ENCODE measurements around the gene RPEL1.
"Not testable (repeated sequence)": the region's sequence is repeated elsewhere in the genome, so short reads cannot be mapped to it uniquely, and the experiment has no call there.

Gene RPEL1

GRCh38 chr10:103207141-103207540 is 38.5 kb upstream of the RPEL1 start:
- Histone ChIP-seq H3K27ac (ENCODE audit: low read depth, low read length) (peak overlapping the region; percentile 45), H3K4me3 (ENCODE audit: low read depth, low read length) (0 out of 2 replicates have a peak overlapping the region, but pooled peaks have one; percentile 21), H3K36me3 (ENCODE audit: control insufficient read depth, insufficient read depth, low read length) (no peaks in the 10 kb centered on the region), H3K9ac (ENCODE audit: low read depth, low read length) (no peak overlapping the region), H3K4me1 (ENCODE audit: control insufficient read depth, insufficient read depth, low read length) (peaks cover 19% of the 10 kb centered on the region), H3K27me3 (ENCODE audit: control insufficient read depth, insufficient read depth, low read length) (no peaks in the 10 kb centered on the region), H3K9me3 (ENCODE audit: control insufficient read depth, insufficient read depth, low read length) (peaks cover 16% of the 10 kb centered on the region)

- H3K27me3 ChIP-seq (ENCODE audit: control insufficient read depth, insufficient read depth, low read length); H3K4me3 ChIP-seq (ENCODE audit: low read depth, low read length); H3K27ac ChIP-seq (ENCODE audit: low read depth, low read length); H3K36me3 ChIP-seq (ENCODE audit: control insufficient read depth, insufficient read depth, low read length); H3K9ac ChIP-seq (ENCODE audit: low read depth, low read length): not testable (repeated sequence)
- Histone ChIP-seq H3K4me1 (ENCODE audit: control insufficient read depth, insufficient read depth, low read length) (peaks cover 19% of the 10 kb centered on the region), H3K9me3 (ENCODE audit: control insufficient read depth, insufficient read depth, low read length) (peaks cover 16% of the 10 kb centered on the region)
Measured at GRCh38 chr10:103207643-103208042, 38.0 kb upstream of the RPEL1 start.

GRCh38 chr10:103210262-103210661 is 35.4 kb upstream of the RPEL1 start:
- H3K27me3 ChIP-seq (ENCODE audit: control insufficient read depth, insufficient read depth, low read length); H3K36me3 ChIP-seq (ENCODE audit: control insufficient read depth, insufficient read depth, low read length); H3K9ac ChIP-seq (ENCODE audit: low read depth, low read length); H3K4me3 ChIP-seq (ENCODE audit: low read depth, low read length); H3K27ac ChIP-seq (ENCODE audit: low read depth, low read length); H3K4me1 ChIP-seq (ENCODE audit: control insufficient read depth, insufficient read depth, low read length): not testable (repeated sequence)
- H3K9me3 ChIP-seq (ENCODE audit: control insufficient read depth, insufficient read depth, low read length): peaks cover 18% of the 10 kb centered on the region

- no peaks in the 10 kb centered on the region for H3K36me3 ChIP-seq (ENCODE audit: control insufficient read depth, insufficient read depth, low read length)
- peaks cover 3% of the 10 kb centered on the region for H3K9me3 ChIP-seq (ENCODE audit: control insufficient read depth, insufficient read depth, low read length)
- no peak overlapping the region for H3K27ac ChIP-seq (ENCODE audit: low read depth, low read length)
- no peaks in the 10 kb centered on the region for H3K27me3 ChIP-seq (ENCODE audit: control insufficient read depth, insufficient read depth, low read length)
- no peak overlapping the region for H3K9ac ChIP-seq (ENCODE audit: low read depth, low read length)
- no peak overlapping the region for H3K4me3 ChIP-seq (ENCODE audit: low read depth, low read length)
- H3K4me1 ChIP-seq (ENCODE audit: control insufficient read depth, insufficient read depth, low read length): peaks cover 10% of the 10 kb centered on the region
Measured at GRCh38 chr10:103215601-103216000, 30.1 kb upstream of the RPEL1 start.

GRCh38 chr10:103216362-103216761 is 29.3 kb upstream of the RPEL1 start:
- H3K36me3 ChIP-seq (ENCODE audit: control insufficient read depth, insufficient read depth, low read length); H3K27me3 ChIP-seq (ENCODE audit: control insufficient read depth, insufficient read depth, low read length); H3K27ac ChIP-seq (ENCODE audit: low read depth, low read length); H3K4me3 ChIP-seq (ENCODE audit: low read depth, low read length); H3K9ac ChIP-seq (ENCODE audit: low read depth, low read length); H3K9me3 ChIP-seq (ENCODE audit: control insufficient read depth, insufficient read depth, low read length): not testable (repeated sequence)
- peaks cover 10% of the 10 kb centered on the region for H3K4me1 ChIP-seq (ENCODE audit: control insufficient read depth, insufficient read depth, low read length)

GRCh38 chr10:103224133-103224532 is 21.6 kb upstream of the RPEL1 start:
- Histone ChIP-seq H3K27me3 (ENCODE audit: control insufficient read depth, insufficient read depth, low read length) (no peaks in the 10 kb centered on the region), H3K4me1 (ENCODE audit: control insufficient read depth, insufficient read depth, low read length) (no peaks in the 10 kb centered on the region), H3K27ac (ENCODE audit: low read depth, low read length) (no peak overlapping the region), H3K4me3 (ENCODE audit: low read depth, low read length) (no peak overlapping the region), H3K9me3 (ENCODE audit: control insufficient read depth, insufficient read depth, low read length) (peaks cover 14% of the 10 kb centered on the region), H3K36me3 (ENCODE audit: control insufficient read depth, insufficient read depth, low read length) (no peaks in the 10 kb centered on the region), H3K9ac (ENCODE audit: low read depth, low read length) (no peak overlapping the region)

GRCh38 chr10:103224721-103225120 is 21.0 kb upstream of the RPEL1 start:
- H3K27me3 ChIP-seq (ENCODE audit: control insufficient read depth, insufficient read depth, low read length); H3K36me3 ChIP-seq (ENCODE audit: control insufficient read depth, insufficient read depth, low read length); H3K4me3 ChIP-seq (ENCODE audit: low read depth, low read length); H3K9ac ChIP-seq (ENCODE audit: low read depth, low read length); H3K4me1 ChIP-seq (ENCODE audit: control insufficient read depth, insufficient read depth, low read length); H3K27ac ChIP-seq (ENCODE audit: low read depth, low read length): not testable (repeated sequence)
- peaks cover 14% of the 10 kb centered on the region for H3K9me3 ChIP-seq (ENCODE audit: control insufficient read depth, insufficient read depth, low read length)

GRCh38 chr10:103225939-103226338 is 19.7 kb upstream of the RPEL1 start:
- Histone ChIP-seq H3K9me3 (ENCODE audit: control insufficient read depth, insufficient read depth, low read length) (peaks cover 14% of the 10 kb centered on the region), H3K27ac (ENCODE audit: low read depth, low read length) (no peak overlapping the region), H3K4me1 (ENCODE audit: control insufficient read depth, insufficient read depth, low read length) (peaks cover 6% of the 10 kb centered on the region; the same call in 1 of the 2 replicates), H3K36me3 (ENCODE audit: control insufficient read depth, insufficient read depth, low read length) (no peaks in the 10 kb centered on the region), H3K4me3 (ENCODE audit: low read depth, low read length) (no peak overlapping the region), H3K27me3 (ENCODE audit: control insufficient read depth, insufficient read depth, low read length) (no peaks in the 10 kb centered on the region), H3K9ac (ENCODE audit: low read depth, low read length) (no peak overlapping the region)

- Histone ChIP-seq H3K9me3 (ENCODE audit: control insufficient read depth, insufficient read depth, low read length) (peaks cover 14% of the 10 kb centered on the region), H3K4me3 (ENCODE audit: low read depth, low read length) (no peak overlapping the region), H3K9ac (ENCODE audit: low read depth, low read length) (no peak overlapping the region), H3K27ac (ENCODE audit: low read depth, low read length) (no peak overlapping the region), H3K27me3 (ENCODE audit: control insufficient read depth, insufficient read depth, low read length) (no peaks in the 10 kb centered on the region), H3K36me3 (ENCODE audit: control insufficient read depth, insufficient read depth, low read length) (no peaks in the 10 kb centered on the region), H3K4me1 (ENCODE audit: control insufficient read depth, insufficient read depth, low read length) (peaks cover 18% of the 10 kb centered on the region; the same call in 1 of the 2 replicates)
Measured at GRCh38 chr10:103227416-103227815, 18.3 kb upstream of the RPEL1 start.

GRCh38 chr10:103231047-103231551 is 14.6 kb upstream of the RPEL1 start:
- Histone ChIP-seq H3K27ac (ENCODE audit: low read depth, low read length) (peak overlapping the region; percentile 83), H3K4me1 (ENCODE audit: control insufficient read depth, insufficient read depth, low read length) (peaks cover 22% of the 10 kb centered on the region), H3K9me3 (ENCODE audit: control insufficient read depth, insufficient read depth, low read length) (no peaks in the 10 kb centered on the region), H3K27me3 (ENCODE audit: control insufficient read depth, insufficient read depth, low read length) (no peaks in the 10 kb centered on the region), H3K36me3 (ENCODE audit: control insufficient read depth, insufficient read depth, low read length) (no peaks in the 10 kb centered on the region), H3K4me3 (ENCODE audit: low read depth, low read length) (no peak overlapping the region), H3K9ac (ENCODE audit: low read depth, low read length) (no peak overlapping the region)

- Histone ChIP-seq H3K27ac (ENCODE audit: low read depth, low read length) (peak overlapping the region; percentile 83), H3K9ac (ENCODE audit: low read depth, low read length) (no peak overlapping the region), H3K4me1 (ENCODE audit: control insufficient read depth, insufficient read depth, low read length) (peaks cover 22% of the 10 kb centered on the region)
Measured at GRCh38 chr10:103232131-103232673, 13.5 kb upstream of the RPEL1 start.

More at GRCh38 chr10:103232131-103232673, 13.5 kb upstream of the RPEL1 start:
- Histone ChIP-seq H3K27me3 (ENCODE audit: control insufficient read depth, insufficient read depth, low read length) (no peaks in the 10 kb centered on the region), H3K36me3 (ENCODE audit: control insufficient read depth, insufficient read depth, low read length) (no peaks in the 10 kb centered on the region), H3K9me3 (ENCODE audit: control insufficient read depth, insufficient read depth, low read length) (no peaks in the 10 kb centered on the region), H3K4me3 (ENCODE audit: low read depth, low read length) (no peak overlapping the region)
